ENCODE measurements around the gene NRSN2.
A peak's percentile ranks its signal among the peaks of the same experiment; 100 is the strongest.
"Not testable (repeated sequence)": the region's sequence is repeated elsewhere in the genome, so short reads cannot be mapped to it uniquely, and the experiment has no call there.

Gene NRSN2

DNA sequence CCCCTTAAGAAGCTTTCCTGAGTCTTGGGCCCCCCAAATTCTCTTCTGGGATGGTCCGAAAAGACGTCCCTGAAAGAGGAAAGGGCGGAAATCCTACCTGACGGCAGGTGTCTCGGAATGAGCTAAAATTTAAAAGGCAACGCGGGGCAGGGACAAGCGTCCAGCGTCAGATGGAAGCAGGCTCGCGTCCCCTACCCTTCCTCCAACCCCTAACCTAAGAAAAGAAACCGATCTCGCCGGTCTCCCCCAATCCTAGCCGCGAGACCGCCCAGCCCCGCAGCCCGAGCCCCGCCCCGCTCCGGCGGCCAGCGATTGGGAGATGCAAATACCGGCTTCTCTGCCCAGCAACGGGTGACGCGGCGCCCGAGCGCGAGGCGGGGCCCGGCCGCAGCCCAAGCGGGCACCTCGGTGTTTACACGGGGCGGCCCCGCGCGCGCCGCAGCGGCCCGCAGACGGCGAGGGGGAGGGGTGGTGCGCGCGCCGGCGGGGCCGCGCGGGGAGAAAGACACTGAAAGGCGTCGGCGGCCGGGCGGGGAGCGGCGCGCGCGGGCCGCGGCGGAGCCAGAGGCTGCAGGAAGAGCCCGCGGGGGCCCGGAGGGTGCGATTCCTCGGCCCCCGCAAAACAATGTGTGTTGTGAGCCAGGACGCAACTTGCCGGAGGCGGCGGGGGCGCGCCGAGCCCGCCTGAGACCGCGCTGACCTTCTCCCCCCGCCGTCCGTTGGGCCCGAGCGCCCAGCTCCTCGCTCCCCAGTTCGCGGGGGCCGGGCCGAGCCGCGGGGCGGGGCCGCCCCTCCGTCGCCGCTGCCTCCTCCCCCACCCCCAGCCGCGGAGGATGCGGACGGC lies 21.6 kb upstream of the NRSN2 start, which contains the start of gene SOX12:
SOX12 (plus strand) TSS at position 508 of the 844 bp plus-strand sequence. CDS start 373 bp downstream, outside the sequence.
- DNase-seq (ENCODE audit: low read depth in 3 of 3), result peak; percentile 94 to 97 (median 96)

DNA sequence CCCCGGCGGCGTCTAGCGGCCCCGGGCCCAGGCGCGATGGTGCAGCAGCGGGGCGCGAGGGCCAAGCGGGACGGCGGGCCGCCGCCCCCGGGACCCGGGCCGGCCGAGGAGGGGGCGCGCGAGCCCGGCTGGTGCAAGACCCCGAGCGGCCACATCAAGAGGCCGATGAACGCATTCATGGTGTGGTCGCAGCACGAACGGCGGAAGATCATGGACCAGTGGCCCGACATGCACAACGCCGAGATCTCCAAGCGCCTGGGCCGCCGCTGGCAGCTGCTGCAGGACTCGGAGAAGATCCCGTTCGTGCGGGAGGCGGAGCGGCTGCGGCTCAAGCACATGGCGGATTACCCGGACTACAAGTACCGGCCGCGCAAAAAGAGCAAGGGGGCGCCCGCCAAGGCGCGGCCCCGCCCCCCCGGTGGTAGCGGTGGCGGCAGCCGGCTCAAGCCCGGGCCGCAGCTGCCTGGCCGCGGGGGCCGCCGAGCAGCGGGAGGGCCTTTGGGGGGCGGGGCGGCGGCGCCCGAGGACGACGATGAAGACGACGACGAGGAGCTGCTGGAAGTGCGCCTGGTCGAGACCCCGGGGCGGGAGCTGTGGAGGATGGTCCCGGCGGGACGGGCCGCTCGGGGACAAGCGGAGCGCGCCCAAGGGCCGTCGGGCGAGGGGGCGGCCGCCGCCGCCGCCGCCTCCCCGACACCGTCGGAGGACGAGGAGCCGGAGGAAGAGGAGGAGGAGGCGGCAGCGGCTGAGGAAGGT lies 20.8 kb upstream of the NRSN2 start:
- DNase-seq (ENCODE audit: low read depth in 3 of 3), result peak in 1 of 3 experiments; percentile 36

DNA sequence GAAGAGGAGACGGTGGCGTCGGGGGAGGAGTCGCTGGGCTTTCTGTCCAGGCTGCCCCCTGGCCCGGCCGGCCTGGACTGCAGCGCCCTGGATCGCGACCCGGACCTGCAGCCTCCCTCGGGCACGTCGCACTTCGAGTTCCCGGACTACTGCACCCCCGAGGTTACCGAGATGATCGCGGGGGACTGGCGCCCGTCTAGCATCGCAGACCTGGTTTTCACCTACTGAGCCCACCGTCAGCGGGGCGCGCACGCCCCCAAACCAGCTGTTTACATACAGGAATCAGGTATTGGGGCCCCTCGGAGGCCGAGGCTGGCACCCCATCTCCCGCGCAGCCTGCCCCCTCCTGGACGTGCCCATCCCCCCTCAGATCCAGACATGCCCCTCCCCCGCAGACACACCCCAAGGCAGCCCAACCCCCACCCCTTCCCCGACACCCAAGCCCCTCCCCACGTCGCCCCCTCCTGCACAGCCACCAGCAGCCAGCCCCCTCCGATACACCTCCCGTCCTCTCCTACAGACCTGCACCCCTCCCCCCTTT lies 20.2 kb upstream of the NRSN2 start:
- no peak for DNase-seq (ENCODE audit: low read depth in 3 of 3)

DNA sequence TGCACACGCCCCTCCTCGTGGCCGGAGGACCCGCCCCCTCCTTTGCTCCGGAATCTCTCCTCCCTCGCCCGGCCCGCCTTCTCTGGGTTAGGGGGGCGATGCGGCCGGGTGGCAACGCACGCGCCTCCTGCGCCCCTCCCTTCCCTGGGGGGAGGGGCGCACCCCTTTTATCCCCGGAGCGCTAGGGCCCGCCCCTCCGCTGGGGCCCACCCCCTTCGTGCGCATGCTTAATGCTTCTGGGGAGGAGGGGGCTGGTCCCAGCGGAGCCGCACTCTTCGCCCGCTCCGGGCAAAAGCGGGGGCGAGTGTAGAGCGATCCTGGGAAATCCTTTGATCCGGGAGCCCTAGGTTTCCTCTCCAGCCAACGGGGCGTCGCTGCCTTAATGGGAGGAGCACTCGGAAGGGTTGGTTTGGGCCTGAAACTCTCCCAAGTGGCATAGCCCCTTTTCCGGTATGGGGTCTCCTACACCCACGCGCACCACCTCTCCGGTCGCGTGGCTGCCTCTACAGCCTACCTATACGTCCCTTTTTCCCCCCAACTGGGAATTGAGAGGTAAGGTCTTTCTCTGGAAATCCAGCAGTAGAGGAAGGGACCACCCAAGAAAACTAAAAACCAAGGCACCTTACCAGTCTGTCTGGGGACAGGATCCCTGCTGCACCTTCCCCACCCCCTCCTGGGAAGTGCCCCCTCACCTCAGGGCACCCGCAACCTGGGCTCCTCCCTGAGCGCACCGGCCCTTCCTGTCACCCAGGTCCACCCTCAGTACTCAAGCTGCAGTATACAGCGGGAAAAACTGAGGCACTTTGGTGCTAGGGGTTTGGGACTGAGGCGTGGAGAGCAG lies 19.5 kb upstream of the NRSN2 start:
- DNase-seq (ENCODE audit: low read depth in 3 of 3), result peak; percentile 45 to 63 (median 48)

DNA sequence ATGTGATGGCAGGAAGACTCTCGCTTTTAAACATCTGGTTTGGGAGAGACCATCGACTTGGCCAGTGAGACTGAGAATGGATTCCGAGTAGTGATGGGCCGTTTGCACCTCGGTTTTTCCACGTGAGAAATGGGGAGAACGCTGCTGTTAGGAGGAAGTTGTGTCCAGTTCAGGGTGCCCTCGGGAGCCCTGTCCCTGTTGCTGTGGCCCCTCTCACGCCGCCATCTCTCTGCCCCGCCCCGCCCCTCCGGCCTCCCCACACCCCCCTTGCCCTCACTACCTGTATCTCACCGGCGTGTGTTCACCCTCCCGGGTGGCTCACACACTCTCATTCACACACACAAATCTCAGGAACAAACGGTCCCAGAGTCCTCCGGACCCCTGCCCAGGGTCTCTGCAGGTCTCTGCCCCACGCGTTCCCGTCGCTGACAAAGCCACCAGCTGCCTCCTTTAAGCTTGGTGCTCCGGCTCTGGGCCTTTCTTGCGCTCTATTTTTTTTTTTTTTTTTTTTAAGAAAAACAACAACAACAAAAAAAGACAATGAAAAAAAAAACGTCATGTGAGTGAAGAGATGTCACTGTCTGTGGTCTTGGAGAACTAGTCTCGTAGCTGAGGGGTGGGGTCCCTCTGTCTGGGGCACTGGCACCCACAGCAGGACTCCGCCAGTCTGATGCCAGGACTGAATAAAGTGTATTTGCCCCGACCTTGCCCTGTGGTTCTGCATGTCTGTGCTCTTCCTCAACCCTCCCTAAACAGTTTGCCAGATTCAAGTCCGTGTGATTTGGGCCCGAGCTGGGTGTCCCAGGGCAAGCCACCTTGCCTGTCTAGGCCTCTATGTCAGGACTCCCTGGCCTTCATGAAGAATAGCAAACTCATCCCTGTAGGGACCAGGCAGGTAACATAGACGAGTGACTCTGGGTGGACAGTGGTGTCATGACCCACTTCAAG lies 18.6 kb upstream of the NRSN2 start:
- no peak for DNase-seq (ENCODE audit: low read depth in 3 of 3)

DNA sequence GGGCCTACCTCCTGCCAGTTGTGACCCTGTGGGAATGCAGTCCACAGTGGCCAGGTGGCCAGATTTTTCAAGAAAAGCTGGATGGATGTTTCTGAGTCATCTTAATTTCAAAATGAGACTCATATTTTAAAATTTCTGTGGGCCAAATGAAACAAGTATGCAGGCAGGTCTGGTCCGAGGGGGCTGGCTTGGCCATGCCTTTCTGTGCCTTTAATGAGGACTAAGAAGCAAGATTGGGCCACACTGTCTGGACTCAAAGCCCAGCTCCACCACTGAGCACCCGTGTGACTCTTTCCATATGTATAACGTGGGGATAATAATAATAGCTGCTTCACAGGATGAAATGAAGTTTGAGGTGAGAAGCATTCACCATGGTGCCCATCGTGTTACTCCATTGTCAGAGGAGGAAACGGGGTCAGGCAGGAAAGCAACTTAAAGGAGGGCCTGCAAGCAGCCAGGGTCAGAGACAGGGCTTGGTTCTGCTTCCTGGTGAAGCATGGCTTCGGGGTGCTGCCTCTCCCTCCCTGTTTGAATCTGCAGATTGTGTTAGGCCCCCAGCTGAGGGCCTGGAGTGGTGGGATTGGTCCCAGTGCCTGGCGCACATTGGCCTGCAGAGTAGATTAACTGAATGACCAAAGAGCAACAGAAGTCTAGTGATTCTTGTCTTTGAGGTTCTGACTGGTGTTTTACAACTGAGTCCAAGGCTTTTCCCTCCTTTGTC lies 17.8 kb upstream of the NRSN2 start:
- no peak for DNase-seq (ENCODE audit: low read depth in 3 of 3)

DNA sequence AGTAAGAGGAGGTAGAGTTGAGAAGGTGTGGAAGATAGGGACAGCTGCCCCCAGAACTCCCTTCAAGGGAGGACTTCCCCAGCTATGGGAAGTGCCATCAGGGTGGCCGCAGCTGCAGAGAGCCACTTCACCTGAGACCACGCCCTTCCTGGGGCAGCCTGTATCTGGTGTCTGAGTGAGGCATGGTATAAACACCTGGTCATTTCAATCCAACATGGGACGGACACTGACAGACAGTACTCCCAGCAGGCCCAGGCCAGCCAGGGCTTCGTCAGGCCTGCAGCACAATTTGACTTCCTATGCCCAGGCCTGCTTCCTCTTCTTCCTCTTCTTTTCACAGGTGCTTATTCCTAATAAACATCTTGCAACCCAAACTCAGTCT lies 17.1 kb upstream of the NRSN2 start:
- no peak for DNase-seq (ENCODE audit: low read depth in 3 of 3)

DNA sequence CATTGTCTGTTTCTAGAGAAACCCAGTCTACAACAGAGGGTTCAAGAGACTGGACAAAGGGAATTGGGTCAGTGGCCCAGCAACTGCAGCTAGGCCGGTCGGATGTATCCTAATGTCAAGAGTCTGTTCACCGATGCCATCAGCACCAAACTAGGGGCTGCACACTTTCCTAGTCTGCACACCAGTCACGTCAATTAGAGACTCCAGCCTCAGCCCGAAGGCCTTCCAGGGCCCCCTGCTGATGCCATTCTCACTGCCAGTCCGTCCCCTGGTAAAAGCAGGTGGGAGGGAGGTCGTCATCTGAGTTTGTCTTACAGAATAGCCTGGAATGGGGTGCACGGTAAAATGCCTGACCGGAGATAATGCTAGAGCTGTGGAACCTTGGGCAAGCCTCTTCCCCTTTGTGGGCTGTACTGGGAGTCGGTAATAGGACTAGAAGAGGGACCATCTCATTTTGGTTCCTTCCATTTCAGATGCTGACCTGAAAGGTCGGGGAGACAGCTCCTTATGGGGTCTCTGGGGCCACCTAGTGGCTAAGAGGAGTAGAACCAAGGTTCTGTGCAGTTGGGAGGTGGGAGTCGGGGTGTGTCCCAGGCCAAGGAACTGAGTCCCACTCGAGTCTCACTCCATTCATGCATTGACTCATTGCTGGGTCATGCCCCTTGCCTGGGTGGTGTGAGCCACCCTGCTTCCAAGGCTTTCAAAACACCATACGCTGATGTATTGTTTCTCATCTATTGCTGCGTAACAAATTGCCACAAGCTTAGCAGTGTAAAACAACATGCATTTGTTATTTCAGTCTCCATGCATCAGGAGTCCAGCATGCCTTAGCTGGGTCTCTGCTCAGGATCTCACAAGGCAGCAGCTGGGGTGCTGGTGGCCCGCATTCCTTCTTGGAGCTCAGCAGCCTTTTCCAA lies 16.4 kb upstream of the NRSN2 start:
- peak in 2 of 3 experiments; percentile 34 to 40 for DNase-seq (ENCODE audit: low read depth in 3 of 3)

DNA sequence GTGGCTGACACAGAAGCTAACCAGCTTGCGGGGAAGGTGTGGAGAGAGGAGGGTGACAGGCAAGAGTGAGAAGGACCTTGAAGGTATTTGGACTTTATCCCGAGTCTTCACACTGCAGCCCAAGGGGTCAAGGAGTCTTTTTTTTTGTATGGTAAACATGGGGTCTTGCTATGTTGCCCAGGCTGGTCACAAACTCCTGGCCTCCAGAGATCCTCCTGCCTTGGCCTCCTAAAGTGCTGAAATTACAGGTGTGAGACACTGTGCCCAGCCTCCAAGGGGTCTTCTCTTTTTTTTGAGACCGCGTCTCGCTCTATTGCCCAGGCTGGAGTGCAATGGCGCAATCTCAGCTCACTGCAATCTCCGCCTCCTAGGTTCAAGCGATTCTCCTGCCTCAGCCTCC lies 12.3 kb upstream of the NRSN2 start:
- no peak for DNase-seq (ENCODE audit: low read depth in 3 of 3)

DNA sequence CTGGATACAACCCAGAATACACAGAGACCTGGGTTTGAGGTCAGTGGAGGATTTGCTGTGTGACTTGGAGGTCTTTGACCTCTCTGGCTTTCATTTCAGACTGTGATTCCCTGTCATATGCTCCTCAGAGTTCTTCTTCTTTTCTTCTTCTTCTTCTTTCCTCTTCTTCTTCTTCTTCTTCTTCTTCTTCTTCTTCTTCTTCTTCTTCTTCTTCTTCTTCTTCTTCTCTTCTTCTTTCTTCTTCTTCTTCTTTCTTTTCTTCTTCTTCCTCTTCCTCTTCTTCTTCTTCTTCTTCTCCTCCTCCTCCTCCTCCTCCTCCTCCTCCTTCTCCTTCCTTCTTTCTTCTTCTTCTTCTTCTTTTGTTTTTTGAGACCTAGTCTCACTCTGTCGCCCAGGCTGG lies 10.9 kb upstream of the NRSN2 start:
- DNase-seq (ENCODE audit: low read depth in 3 of 3), result not testable (repeated sequence)

DNA sequence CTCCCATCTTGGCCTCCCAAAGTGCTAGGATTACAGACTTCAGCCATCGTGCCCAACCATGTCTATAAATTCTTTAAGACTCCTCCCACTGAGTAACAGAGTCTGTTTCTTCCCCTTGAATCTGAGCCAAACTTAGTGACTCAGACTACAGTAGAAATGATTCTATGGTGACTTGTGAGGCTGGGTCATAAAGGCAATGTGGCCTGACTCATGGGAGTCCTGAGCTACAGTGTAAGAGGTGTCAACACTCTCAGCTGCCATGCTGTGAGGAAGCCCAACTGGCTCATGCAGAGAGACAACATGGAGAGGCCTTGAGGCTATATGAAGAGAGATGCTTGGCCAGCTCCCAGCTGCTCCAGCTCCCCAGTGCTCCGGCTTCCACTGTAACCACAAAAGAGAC lies 5.2 kb upstream of the NRSN2 start:
- DNase-seq (ENCODE audit: low read depth in 3 of 3), result no peak

DNA sequence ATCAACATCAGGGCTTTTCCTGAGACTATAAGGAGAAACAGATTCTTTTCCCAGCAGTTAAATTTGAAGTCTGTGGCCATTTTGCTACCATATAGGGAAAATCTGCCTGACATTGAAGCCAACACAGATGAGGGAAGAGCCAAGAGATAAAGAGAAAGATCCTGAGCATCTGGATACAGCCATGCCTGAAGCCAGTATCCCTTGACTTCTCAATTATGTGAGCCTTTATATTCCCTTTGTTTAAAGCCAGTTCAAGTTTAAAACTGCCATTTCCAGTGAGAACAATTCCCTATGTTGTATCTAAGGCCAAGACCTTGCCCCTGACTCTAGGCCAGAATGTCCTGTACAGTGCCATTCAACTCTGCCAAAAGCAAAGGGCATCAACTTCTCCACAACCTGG lies 3.8 kb upstream of the NRSN2 start:
- no peak for DNase-seq (ENCODE audit: low read depth in 3 of 3)

DNA sequence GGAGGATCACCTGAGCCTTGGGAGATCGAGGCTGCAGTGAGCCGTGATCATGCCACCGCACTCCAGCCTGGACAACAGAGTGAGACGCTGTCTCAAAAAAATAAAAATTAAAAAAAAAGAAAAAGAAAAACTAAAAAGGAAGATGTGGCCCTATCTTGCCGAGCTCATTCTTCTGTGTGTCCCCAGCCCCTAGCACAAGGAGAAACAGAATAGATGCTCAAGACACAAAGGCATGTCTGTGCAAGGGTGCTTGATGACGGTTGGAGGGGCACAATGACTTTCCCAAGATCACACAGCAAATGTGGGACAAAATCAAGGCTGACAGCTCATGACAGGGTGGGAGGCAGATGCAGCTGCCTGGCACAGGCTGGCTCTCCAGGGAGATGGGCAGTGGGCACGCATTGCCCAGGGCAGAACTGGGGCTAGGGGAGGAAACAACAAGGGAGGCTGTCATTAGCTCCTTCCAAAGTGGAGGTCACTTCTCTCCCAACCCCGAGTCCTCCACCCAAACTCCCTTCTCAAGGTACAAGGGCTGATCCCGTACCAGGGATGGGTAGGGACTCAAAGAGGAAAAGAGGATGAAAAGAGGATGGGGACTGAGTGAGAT lies 775 bp upstream of the NRSN2 start:
- no peak for DNase-seq (ENCODE audit: low read depth in 3 of 3)

DNA sequence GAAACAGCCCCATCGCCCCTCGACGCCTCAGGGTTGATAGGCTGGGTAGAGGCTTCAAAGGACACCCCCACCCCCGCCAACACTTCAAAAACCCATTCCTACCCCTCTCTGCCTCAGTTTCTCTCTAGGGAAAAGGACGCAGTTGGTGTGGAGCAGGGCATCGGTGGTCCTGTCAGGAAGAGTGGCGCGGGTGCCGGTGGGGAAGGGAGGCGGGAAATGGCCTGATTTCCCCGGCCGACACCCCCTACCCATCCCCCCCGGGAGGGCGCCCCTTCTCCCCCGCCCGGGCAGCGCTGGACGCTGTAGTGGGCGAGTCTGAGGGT lies 367 bp downstream of the NRSN2 start:
- DNase-seq (ENCODE audit: low read depth in 3 of 3), result no peak

DNA sequence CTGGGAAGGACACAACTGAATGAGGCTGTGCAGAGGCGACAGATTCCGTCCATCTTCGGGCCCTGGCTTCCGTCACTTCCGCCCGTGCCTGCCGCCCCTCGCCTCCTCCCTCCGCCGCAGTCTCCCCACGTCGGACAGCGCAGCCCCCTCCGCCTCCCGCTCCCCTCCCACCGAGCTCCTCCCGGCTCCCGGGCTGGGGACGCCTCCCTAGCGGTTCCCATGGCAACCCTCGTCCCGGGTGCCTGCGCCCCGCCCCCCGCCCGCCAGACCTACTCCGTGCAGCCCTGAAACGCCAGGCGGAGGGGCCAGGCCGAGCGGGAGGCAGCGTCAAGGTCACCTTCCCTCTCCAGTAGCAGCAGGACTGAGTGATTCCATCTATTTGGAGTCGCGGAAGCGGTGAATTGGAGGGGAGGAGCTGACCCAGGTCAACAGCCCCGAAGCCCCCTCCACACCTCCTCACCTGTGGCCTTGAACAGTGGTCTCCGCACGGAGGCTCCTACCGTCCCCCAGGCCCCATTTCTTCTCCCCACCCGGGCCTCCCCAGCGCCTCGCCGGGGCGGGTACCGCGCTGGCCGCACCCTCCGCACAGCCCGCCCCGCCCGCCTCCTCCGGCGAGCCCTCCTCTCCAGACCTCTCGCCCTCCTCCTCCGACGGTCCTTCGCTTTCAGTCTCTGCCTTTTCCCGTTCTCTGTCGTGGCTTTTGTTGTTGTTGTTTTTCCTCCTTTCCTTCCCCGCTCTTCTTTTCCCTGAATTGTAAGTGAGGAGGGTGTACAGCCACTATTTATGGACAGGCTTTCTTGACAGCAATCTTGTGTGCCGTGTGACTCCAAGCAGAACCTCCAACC lies 951 bp downstream of the NRSN2 start:
- DNase-seq (ENCODE audit: low read depth in 3 of 3), result peak in 2 of 3 experiments; percentile 29 to 36

DNA sequence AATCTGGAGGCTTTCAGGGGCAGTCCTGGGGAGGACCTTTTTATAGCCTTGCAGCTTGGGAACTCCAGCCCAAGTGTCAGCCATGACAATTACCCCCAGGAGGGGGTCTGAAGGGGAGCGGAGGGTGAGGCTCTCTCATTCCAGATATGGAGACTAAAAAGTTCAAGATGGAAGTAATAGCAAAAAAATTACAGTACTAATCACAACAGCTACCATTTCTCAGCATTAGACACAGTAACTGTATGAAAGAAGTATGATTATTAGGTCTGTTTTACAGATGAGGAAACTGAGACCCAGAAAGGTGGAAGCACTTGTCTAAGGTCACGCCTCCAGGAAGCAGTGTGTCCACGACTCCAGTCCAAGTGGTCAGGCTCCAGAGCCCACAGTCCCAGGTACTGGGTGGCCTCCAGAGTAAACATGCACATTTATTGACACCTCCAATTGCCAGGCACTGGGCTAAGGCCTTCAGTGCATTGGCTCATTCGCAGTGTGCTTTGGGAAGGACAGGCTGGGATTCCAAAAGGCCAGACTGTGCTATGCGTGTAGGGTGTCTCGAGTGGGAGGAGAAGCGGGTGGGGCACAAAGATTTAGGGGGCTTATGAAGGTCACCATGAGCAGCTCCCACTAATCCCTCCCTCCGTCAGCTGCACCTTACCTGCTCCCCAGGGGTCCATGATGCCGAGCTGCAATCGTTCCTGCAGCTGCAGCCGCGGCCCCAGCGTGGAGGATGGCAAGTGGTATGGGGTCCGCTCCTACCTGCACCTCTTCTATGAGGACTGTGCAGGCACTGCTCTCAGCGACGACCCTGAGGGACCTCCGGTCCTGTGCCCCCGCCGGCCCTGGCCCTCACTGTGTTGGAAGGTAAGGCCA lies 2.3 kb downstream of the NRSN2 start:
- no peak for DNase-seq (ENCODE audit: low read depth in 3 of 3)

DNA sequence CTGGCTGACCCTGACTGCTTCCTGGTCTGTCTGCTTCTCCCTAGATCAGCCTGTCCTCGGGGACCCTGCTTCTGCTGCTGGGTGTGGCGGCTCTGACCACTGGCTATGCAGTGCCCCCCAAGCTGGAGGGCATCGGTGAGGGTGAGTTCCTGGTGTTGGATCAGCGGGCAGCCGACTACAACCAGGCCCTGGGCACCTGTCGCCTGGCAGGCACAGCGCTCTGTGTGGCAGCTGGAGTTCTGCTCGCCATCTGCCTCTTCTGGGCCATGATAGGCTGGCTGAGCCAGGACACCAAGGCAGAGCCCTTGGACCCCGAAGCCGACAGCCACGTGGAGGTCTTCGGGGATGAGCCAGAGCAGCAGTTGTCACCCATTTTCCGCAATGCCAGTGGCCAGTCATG lies 6.3 kb downstream of the NRSN2 start:
- DNase-seq (ENCODE audit: low read depth in 3 of 3), result no peak
